GM18508 (cell line): ENCODE data around the gene ASCL2.

ENCODE experiments used
- ATAC-seq: cut with Tn5 transposase; IDR thresholded peaks from one replicate; pipeline ENCODE4 v1.9.1; 2021; ENCODE audit warnings: moderate number of reproducible peaks; ENCODE audit not compliant: insufficient read depth, unreplicated experiment

ASCL2 gene

DNA sequence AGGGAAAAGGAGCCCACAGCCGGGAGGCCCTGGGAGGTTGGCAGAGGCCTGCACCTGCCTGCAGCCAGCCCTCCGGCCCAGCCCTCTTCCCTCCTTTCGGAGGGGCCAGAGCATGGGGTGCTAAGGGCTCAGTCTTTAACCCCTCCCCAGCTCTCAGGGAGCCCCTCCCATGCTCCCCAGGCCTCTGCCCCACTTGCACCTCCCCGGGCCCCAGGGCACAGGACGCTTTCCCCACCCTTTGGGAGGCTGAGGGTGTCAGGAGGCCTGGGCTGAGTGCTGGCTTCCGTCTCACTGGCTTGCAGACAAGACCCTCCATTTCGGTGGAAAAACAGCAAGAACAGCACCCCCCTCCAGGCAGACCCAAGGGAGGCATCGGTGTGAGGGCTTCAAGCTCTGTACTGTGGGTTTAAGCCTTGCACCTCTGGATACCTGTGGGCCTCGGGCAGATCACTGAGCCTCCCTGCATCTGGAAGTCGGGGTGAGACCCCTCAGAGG is 7.3 kb downstream of the ASCL2 start:
- no peak for ATAC-seq

GRCh38 chr11:2262301-2263070 is 7.9 kb downstream of the ASCL2 start:
- no peak for ATAC-seq

DNA sequence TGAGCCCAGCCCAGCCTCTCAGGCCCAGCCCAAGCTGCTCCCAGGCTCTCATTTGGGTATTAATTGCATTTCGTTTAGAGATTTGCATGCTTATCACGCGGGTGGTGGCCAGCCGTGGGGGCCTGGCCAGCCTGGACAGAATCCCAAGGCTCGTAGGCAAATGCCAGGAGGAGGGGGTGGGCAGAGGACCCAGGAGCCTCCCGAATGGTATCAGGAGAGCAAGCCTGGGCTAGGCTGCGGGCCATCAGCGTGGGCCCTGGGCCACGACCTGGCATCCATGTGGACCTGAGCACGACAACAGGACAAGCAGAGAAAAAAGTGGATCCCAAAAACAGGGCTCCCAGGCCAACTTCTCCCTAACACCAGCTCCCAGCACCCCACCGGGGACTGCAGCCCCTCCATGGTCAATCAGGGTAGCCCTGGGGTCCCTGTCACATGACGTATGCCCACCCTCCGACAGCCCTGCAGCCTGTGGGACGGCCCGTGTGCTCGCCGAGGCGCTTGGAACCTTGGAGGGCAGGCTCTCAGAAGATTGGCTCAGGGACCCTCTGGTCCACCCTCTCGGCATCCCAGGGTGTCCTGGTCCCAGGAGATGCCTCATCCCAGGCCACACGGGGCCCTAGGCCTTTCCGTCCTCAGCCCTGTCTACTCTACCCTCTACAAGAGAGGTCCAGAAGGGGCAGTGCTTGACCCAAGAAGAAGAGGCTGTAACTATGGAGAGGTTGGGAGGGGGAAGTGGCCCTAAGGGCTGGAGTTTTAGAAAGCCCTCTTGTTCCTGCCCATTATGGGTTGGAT is 8.8 kb downstream of the ASCL2 start:
- ATAC-seq = no peak

- no peak for ATAC-seq
Measured at GRCh38 chr11:2260491-2261364, 9.7 kb downstream of the ASCL2 start.

GRCh38 chr11:2259897-2260451 is 10.4 kb downstream of the ASCL2 start:
- ATAC-seq = no peak

DNA sequence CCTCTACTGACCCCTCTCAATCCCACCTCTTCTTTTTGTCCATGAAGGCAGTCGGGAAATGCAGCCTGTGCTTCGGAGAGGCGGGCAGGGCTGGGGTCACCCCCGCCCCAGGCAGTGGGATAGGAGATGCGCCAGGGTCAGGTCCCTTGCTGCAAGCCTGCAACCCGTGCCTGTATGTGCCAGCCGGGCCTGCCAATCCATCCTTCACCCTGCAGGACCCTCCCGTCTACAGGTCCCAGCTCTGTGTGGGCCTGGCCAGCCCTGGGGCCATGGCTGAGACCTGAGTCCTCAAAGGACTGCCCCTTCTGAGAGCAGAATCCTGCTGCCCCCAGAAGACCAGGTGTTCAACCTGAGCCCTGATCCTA is 10.9 kb downstream of the ASCL2 start:
- ATAC-seq = no peak

DNA sequence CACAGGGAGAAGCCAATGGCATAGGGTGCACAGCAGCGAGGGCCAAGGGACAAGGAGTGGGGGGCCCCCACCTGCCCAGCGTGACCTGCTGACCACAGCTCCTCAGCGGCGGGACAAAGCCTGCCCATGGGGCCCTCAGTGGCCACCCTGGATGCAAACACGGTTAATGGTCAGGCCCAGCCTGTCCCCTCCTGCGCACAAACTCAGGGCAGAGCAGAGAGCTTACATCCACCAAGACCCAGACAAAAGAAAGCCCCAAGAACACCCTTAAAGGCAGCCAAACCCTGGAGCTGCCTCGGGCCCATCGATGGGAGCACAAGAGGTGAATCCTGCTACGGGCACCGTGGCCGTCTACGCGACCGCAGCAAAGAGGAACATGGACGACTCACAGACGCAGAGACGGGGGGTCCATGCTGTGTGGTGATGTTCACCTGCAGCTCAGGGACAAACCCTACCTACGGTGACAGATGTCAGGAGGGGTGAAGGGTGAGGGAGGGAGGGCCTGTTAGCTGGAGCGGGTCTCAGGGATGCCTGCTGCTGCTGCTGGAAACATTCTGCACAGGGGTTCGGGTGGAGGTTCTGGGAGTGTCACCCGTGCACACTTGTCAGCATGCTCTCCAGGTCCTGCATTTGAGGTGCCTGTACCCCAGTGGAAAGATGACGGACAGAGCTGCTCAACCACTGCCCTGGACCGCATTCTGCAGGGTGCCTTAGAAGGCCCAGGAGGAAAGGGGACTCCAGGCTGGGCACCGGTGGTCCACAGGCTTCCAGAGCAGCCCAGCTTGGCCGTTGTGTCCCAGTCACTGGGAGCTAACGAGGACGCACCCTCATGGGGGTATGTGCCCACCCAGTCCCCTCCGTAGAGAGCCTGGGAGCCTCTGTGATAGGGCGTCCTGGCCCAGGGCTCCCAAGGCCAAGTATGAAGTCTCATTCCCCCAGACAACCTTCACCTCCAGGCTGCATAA is 11.6 kb downstream of the ASCL2 start:
- no peak for ATAC-seq

GRCh38 chr11:2256951-2257700 is 13.3 kb downstream of the ASCL2 start:
- ATAC-seq = no peak

- no peak for ATAC-seq
Measured at GRCh38 chr11:2256293-2256913, 14.0 kb downstream of the ASCL2 start.

- no peak for ATAC-seq
Measured at GRCh38 chr11:2252018-2252417, 18.4 kb downstream of the ASCL2 start.

DNA sequence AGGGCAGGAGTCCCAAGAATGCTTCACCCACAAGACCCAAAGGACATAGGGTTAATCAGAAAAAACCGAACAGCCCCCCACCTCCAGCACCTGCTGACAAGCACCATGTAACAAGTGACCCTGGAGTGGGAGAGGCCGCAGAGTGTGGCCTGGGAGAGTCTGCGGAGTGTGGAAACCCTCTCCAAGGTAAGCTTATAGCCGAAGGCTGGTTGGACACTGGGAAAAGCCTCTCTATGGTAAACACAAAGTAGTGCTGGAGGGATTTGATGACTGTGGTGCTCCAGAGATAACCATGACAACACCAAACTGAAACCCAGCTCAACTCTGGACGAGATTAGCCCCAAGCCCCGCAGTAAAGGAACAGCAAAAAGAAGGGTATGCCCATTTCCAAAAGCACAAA is 19.2 kb downstream of the ASCL2 start:
- no peak for ATAC-seq

DNA sequence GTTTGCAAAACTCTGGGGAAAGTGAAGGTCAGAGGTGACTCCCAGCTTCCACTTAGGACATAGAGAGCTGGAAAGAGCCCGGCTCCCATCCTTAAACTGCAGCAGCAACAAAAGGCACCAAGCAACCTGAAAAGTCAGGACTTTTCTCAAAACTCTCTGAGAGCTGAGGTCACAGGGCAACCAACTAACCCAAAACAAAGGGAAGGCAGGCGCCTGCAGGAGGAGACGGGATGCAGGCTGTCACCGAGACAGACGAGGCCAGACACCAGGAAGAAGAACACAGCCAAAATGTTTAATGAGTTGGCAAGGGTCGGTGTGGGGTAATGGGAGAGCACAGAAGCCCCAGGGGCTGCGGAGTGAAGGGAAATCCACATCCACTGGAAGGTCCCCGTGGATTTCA is 19.9 kb downstream of the ASCL2 start:
- no peak for ATAC-seq

DNA sequence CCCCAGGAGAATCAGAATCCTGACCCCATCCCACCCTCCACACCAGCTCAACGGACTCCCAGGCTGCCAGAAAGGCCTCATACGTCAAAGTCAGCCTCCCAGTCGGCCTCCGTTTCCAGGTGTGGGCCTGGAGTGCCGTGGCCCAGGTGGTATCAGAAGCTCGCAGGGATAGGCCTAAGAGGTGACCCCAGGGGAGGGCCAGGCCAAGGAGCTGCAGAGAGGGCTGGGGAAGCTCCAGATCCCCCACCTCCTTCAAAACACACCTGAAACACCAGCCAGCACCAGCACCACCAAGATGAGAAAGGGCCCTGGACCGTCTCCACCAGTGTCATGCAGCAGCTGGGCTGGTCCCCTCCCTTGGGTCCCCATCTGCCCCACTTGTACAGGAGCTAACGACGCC is 20.3 kb downstream of the ASCL2 start:
- ATAC-seq = no peak

GRCh38 chr11:2249189-2249916 is 21.0 kb downstream of the ASCL2 start:
- no peak for ATAC-seq

GRCh38 chr11:2248762-2249161 is 21.6 kb downstream of the ASCL2 start:
- no peak for ATAC-seq

DNA sequence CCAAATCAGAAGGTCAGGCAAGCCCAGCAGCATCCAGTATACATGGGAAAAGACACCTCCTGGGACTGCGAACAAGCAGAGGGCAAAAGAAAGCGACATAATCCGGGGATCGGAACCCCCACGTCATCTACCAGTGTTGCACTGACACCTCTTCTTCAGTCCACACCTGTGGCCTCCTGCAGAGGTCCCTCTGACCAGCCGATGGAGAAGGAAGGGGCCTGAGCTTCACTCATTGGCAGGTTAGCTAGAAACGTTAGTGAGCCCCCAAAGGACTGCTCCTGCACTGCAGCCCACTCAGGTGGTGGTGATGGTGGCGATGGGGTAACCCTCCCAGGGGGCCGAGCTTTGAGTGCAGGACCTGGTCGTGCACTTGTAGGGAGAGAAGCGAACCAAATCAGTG is 22.1 kb downstream of the ASCL2 start:
- no peak for ATAC-seq

GRCh38 chr11:2247496-2247895 is 22.9 kb downstream of the ASCL2 start:
- ATAC-seq = no peak

DNA sequence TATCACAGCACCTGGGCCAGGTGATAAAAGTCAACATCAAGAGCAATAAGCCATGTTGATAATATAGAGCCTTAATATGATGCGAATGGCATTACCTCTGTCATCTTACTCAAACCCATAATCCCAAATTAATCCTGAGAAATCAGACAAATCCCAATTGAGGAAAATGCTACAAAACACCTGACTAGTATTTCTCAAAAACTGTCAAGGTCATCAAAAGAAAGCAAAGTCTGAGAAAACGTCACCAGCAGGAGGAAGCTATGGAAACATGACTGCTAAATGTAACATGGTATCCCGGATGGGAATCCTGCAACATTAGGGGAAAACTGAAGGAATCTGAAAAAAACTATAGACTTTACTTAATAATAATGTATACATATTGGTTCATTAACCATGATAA is 29.6 kb downstream of the ASCL2 start:
- no peak for ATAC-seq
